Transverse colon (tissue), 4 donors: ENCODE results near the gene EFCAB9. TPM values are rescaled to one million over a fixed set of nuclear protein-coding genes. Genes with fewer than 3 reads are reported as not detected.

ENCODE experiments used
- DNase-seq: peaks from one replicate; pipeline ENCODE4 v3.0.0-alpha.2; 2019
- H3K27ac ChIP-seq, 4 donors: fragments of 200-600 bp; sonication (generic); 2 replicates each; pipeline ENCODE4 v1.5.1; 2016 to 2018; ENCODE audit warnings: inconsistent platforms in 4 of 4
- H3K27me3 ChIP-seq: fragments of 200-600 bp; sonication (generic); 2 replicates; pipeline ENCODE4 v1.5.1; 2017; ENCODE audit warnings: inconsistent platforms
- H3K36me3 ChIP-seq, 4 donors: fragments of 200-600 bp; sonication (generic); 2 replicates each; pipeline ENCODE4 v1.5.1; 2017 to 2019; ENCODE audit warnings: inconsistent platforms in 4 of 4
- H3K4me1 ChIP-seq, 4 donors: fragments of 200-600 bp; sonication (generic); 2 replicates each; pipeline ENCODE4 v1.5.1; 2017 to 2020; ENCODE audit warnings: inconsistent platforms in 4 of 4
- H3K4me3 ChIP-seq, 4 donors: fragments of 200-600 bp; sonication (generic); 1 replicate in 1 of 4; 2 replicates in 3 of 4; pipeline versions ENCODE4 v1.5.1 to v1.6.1; 2017 to 2019; ENCODE audit warnings: inconsistent platforms in 4 of 4
- H3K9me3 ChIP-seq, 2 donors: fragments of 200-600 bp; sonication (generic); 2 replicates each; pipeline ENCODE4 v1.5.1; 2017 to 2019; ENCODE audit warnings: inconsistent platforms in 2 of 2
- EP300 ChIP-seq: sonication (generic); formaldehyde crosslinking; IDR thresholded peaks from one replicate; pipeline ENCODE4 v1.6.1; 2017; ENCODE audit warnings: antibody characterized with exemption, low read depth
- POLR2A ChIP-seq: fragments of 450-650 bp; IDR thresholded peaks from one replicate; pipeline ENCODE4 v1.6.1; 2016; ENCODE audit warnings: antibody characterized with exemption, mild to moderate bottlenecking, moderate library complexity
- POLR2AphosphoS5 ChIP-seq, 3 donors: sonication (generic); formaldehyde crosslinking; IDR thresholded peaks; one replicate each; pipeline ENCODE4 v1.6.1; 2016; ENCODE audit warnings: antibody characterized with exemption in 3 of 3
- WGBS, 2 donors: methylation state at CpG; one replicate each; pipeline ENCODE4 v1.1.5; 2018; ENCODE audit warnings: low coverage in 1 of 2; 5-methylcytosine and 5-hydroxymethylcytosine counted together
- in situ Hi-C, 4 donors: fragments of 200-750 bp; cut with MboI; loops; one replicate each; pipeline versions ENCODE4 v1.15.0 to v1.15.1; 2017; ENCODE audit warnings: low sequenced_read_pairs in 3 of 4, low pct_ligation_motif_present in 1 of 4, low pct_unique_long_range_greater_than_20kb in 1 of 4
- intact Hi-C: fragments of 100-400 bp; cut with DNase I; formaldehyde crosslinking; loops from one replicate; pipeline ENCODE4 v1.15.1; 2023; ENCODE audit warnings: low total_unique reads
- total RNA-seq, 4 donors: library from RNA; depleted of rRNA; stranded (reverse); fragments of >200 nt; gene quantifications; one replicate each; pipeline ENCODE4 v1.1.0, GENCODE V29; 2016
- TF ChIP-seq, protein P1 (sequence below), 5 experiments: fragments of 200-600 bp in 3 of 5; fragments of 450-650 bp in 2 of 5; sonication (generic) in 3 of 5; IDR thresholded peaks; 1 replicate in 2 of 5; 2 replicates in 3 of 5; pipeline ENCODE4 v1.5.1; 2016 to 2017; ENCODE audit warnings: antibody characterized with exemption in 5 of 5, inconsistent platforms in 3 of 5, mild to moderate bottlenecking in 2 of 5, moderate library complexity in 1 of 5

Gene EFCAB9
- total RNA-seq, 4 donors from 2014 or later: not detected

DNA sequence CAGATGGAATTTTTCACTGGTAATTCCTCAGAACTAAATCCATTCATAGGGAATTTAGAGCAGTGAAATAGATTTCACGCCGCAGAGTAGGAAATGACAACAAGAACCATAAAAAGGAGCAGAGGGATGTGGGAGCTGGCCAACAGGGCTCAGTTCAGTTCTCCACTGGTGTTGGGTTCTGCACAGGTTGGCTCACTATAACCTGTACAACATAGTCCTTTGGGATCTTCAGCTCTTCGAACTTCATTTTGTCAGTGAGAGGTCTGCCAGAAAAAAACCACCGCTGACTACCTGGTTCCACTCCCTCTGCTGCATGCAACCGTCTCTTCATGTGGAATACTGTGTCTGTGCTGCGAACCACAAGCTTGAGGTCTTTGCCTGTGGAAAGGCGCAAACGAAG, 17.7 kb downstream of the EFCAB9 start:
- H3K36me3 ChIP-seq: peaks cover 0 to 14% (median 3%) of the 10 kb centered on the region in 4 donors
- no peak for TF ChIP-seq POLR2AphosphoS5 (IDR thresholded peaks at IDR 0.05)
- TF ChIP-seq POLR2A: no peak
- TF ChIP-seq, protein P1, sequence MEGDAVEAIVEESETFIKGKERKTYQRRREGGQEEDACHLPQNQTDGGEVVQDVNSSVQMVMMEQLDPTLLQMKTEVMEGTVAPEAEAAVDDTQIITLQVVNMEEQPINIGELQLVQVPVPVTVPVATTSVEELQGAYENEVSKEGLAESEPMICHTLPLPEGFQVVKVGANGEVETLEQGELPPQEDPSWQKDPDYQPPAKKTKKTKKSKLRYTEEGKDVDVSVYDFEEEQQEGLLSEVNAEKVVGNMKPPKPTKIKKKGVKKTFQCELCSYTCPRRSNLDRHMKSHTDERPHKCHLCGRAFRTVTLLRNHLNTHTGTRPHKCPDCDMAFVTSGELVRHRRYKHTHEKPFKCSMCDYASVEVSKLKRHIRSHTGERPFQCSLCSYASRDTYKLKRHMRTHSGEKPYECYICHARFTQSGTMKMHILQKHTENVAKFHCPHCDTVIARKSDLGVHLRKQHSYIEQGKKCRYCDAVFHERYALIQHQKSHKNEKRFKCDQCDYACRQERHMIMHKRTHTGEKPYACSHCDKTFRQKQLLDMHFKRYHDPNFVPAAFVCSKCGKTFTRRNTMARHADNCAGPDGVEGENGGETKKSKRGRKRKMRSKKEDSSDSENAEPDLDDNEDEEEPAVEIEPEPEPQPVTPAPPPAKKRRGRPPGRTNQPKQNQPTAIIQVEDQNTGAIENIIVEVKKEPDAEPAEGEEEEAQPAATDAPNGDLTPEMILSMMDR (IDR thresholded peaks at IDR 0.05): no peak
- no peak for TF ChIP-seq EP300
- intact Hi-C loops (no loop called here), in situ Hi-C loops (no loop called here)
- H3K27ac ChIP-seq: no peak overlapping the region
- H3K9me3 ChIP-seq: no peaks in the 10 kb centered on the region
- DNase-seq: no peak
- 93 to 100% methylated on average over 2 to 8 of the region's 8 CpGs for WGBS, 2 donors
- H3K27me3 ChIP-seq: no peaks in the 10 kb centered on the region
- H3K4me3 ChIP-seq: no peak overlapping the region
- H3K4me1 ChIP-seq: no peaks in the 10 kb centered on the region

DNA sequence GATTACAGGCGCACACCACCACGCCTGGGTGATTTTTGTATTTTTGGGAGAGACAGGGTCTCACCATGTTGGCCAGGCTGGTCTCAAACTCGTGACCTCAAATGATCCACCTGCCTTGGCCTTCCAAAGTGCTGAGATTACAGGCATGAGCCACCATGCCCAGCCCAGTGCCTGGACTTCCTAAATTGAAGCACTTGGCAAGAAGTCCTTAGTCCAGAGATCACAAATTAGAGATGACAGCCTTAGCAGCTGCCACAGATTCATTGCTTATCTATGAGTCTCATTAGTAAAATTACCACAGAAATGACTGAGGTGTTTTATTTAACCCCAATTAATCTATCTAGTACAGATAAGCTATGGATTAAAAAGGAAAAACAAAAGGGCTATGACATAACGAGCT, 19.2 kb downstream of the EFCAB9 start:
- Histone ChIP-seq H3K27me3 (no peaks in the 10 kb centered on the region), H3K4me3 (no peak overlapping the region), H3K4me1 (no peaks in the 10 kb centered on the region), H3K27ac (no peak overlapping the region), H3K9me3 (no peaks in the 10 kb centered on the region), H3K36me3 (peaks cover 0 to 14% (median 3%) of the 10 kb centered on the region in 4 donors)
- 91 to 99% methylated on average over 1 to 4 of the region's 4 CpGs for WGBS, 2 donors
- intact Hi-C loops (no loop called here), in situ Hi-C loops (no loop called here)
- TF ChIP-seq, protein P1 (IDR thresholded peaks at IDR 0.05): no peak
- TF ChIP-seq POLR2A: no peak
- TF ChIP-seq POLR2AphosphoS5 (IDR thresholded peaks at IDR 0.05): no peak
- TF ChIP-seq EP300: no peak
- DNase-seq: no peak

DNA sequence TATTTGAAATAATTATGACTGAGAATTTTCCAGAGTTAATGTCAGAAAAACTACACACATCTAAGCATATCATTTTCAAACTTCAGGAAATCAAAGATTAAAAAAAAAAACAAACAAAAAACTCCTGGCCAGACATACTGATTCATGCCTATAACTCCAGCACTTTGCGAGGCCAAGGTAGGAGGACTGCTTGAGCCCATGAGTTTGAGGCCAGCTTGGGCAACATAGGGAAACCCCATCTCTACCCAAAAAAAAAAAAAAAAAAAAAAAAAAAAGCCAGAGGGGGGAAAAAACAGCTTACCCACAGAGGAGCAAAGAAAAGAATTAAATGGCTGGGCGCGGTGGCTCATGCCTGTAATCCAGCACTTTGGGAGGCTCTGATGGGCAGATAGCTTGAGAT, 22.4 kb downstream of the EFCAB9 start:
- Histone ChIP-seq H3K4me3 (no peak overlapping the region), H3K27ac (no peak overlapping the region), H3K4me1 (no peaks in the 10 kb centered on the region), H3K27me3 (no peaks in the 10 kb centered on the region), H3K36me3 (peaks cover 0 to 8% (median 3%) of the 10 kb centered on the region in 4 donors), H3K9me3 (no peaks in the 10 kb centered on the region)
- intact Hi-C loops (no loop called here), in situ Hi-C loops (no loop called here)
- TF ChIP-seq POLR2A: no peak
- TF ChIP-seq EP300: no peak
- TF ChIP-seq, protein P1 (IDR thresholded peaks at IDR 0.05): no peak
- TF ChIP-seq POLR2AphosphoS5 (IDR thresholded peaks at IDR 0.05): no peak
- 94% methylated on average over 3 of the region's 3 CpGs for WGBS, 2 donors
- no peak for DNase-seq

DNA sequence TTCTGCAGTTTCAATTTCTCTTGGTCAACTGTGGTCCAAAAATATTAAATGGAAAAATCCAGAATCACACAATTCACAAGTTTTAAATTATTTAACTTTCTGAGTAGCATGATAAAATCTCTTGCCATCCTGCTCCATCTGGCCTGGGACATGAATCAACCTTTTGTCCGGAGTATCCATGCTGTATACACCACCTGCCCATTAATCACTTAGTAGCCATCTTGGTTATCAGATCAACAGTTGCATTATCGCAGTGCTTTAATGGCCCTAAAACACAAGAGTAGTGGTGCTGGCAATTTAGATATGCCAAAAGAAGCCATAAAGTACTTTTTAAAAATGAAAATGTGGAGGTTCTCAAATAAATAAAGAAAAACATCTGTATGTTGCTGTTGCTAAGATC, 25.3 kb downstream of the EFCAB9 start:
- intact Hi-C loops: no loop called here
- Histone ChIP-seq H3K27me3 (no peaks in the 10 kb centered on the region), H3K27ac (no peak overlapping the region), H3K9me3 (no peaks in the 10 kb centered on the region), H3K4me1 (no peaks in the 10 kb centered on the region), H3K36me3 (peaks cover 0 to 5% (median 0%) of the 10 kb centered on the region in 4 donors), H3K4me3 (no peak overlapping the region)
- TF ChIP-seq, protein P1 (IDR thresholded peaks at IDR 0.05): no peak
- no peak for TF ChIP-seq POLR2A
- no peak for TF ChIP-seq POLR2AphosphoS5 (IDR thresholded peaks at IDR 0.05)
- TF ChIP-seq EP300: no peak
- no peak for DNase-seq
- in situ Hi-C loops: no loop called here
- 86 to 95% methylated on average over 2 of the region's 2 CpGs for WGBS, 2 donors
